GM23248 (cell line): Measurements from ENCODE around the gene RPS27.

Source experiments
- EZH2 ChIP-seq: fragments of 200-600 bp; sonication (generic); IDR thresholded peaks from 2 replicates; pipeline ENCODE4 v1.6.1; 2018; ENCODE audit warnings: antibody characterized with exemption, mild to moderate bottlenecking; ENCODE audit not compliant: insufficient read depth, poor library complexity, severe bottlenecking
- EZH2phosphoT487 ChIP-seq: fragments of 200-600 bp; sonication (generic); IDR thresholded peaks from 2 replicates; pipeline ENCODE4 v1.6.1; 2018; ENCODE audit warnings: antibody characterized with exemption, moderate library complexity, mild to moderate bottlenecking, low read depth; ENCODE audit not compliant: insufficient read depth

GRCh38 chr1:153962088-153963029, 28.2 kb upstream of the RPS27 start:
- TF ChIP-seq EZH2phosphoT487 (no peak), EZH2 (no peak)
